GM23338 (cell line): Measurements from ENCODE around the gene GTSF1L. TPM values are rescaled to one million over a fixed set of nuclear protein-coding genes. Genes with fewer than 3 reads are reported as not detected.

Experiments
- ATAC-seq: fragments of 200-7000 bp; cut with Tn5 transposase; 3 replicates; pipeline ENCODE4 v1.9.1; 2020
- DNase-seq: peaks from one replicate; pipeline ENCODE4 v3.0.0-alpha.2; 2015; ENCODE audit warnings: low spot score
- H2AFZ ChIP-seq: fragments of 200-600 bp; sonication (generic); 2 replicates; pipeline ENCODE4 v1.8.0; 2016; ENCODE audit warnings: antibody characterized with exemption, mild to moderate bottlenecking, moderate library complexity
- H3F3A ChIP-seq: fragments of 200-600 bp; sonication (generic); replicated peaks from 2 replicates; pipeline ENCODE4 v1.8.0; 2017; ENCODE audit warnings: antibody characterized with exemption, mixed run types, low read depth
- H3K27ac ChIP-seq: fragments of 200-600 bp; sonication (generic); 2 replicates; pipeline ENCODE4 v1.6.1; 2016; ENCODE audit warnings: low read depth
- H3K27me3 ChIP-seq: fragments of 200-600 bp; sonication (generic); 2 replicates; pipeline ENCODE4 v1.8.0; 2016; ENCODE audit warnings: mild to moderate bottlenecking, mixed run types, moderate library complexity; ENCODE audit not compliant: insufficient read depth
- H3K36me3 ChIP-seq: fragments of 200-600 bp; sonication (generic); 2 replicates; pipeline ENCODE4 v1.8.0; 2016; ENCODE audit warnings: mild to moderate bottlenecking; ENCODE audit not compliant: insufficient read depth
- H3K4me1 ChIP-seq: fragments of 200-600 bp; sonication (generic); 2 replicates; pipeline ENCODE4 v1.8.0; 2016; ENCODE audit warnings: mild to moderate bottlenecking, moderate library complexity; ENCODE audit not compliant: insufficient read depth
- H3K4me2 ChIP-seq: fragments of 200-600 bp; sonication (generic); 2 replicates; pipeline ENCODE4 v1.7.1; 2017; ENCODE audit warnings: mixed run types
- H3K4me3 ChIP-seq: fragments of 200-600 bp; sonication (generic); 2 replicates; pipeline ENCODE4 v1.6.1; 2016; ENCODE audit warnings: mixed run types
- H3K79me2 ChIP-seq: fragments of 200-600 bp; sonication (generic); replicated peaks from 2 replicates; pipeline ENCODE4 v1.8.0; 2017; ENCODE audit warnings: mild to moderate bottlenecking; ENCODE audit not compliant: insufficient read depth
- H3K9me2 ChIP-seq: fragments of 200-600 bp; sonication (generic); 2 replicates; pipeline ENCODE4 v1.8.0; 2017; ENCODE audit not compliant: insufficient read depth
- H4K20me1 ChIP-seq: fragments of 200-600 bp; sonication (generic); replicated peaks from 2 replicates; pipeline ENCODE4 v1.8.0; 2017; ENCODE audit warnings: mild to moderate bottlenecking; ENCODE audit not compliant: insufficient read depth
- H3K27ac Mint-ChIP-seq: 2 replicates; pipeline ENCODE4 v1.8.0; 2020; ENCODE audit warnings: inconsistent platforms, mild to moderate bottlenecking, moderate library complexity, mixed read lengths
- H3K27me3 Mint-ChIP-seq: 3 replicates; pipeline ENCODE4 v1.8.0; 2022; ENCODE audit warnings: low read depth, mild to moderate bottlenecking, moderate library complexity, mixed read lengths, inconsistent platforms; ENCODE audit not compliant: insufficient read depth, poor library complexity
- H3K36me3 Mint-ChIP-seq: 3 replicates; pipeline ENCODE4 v1.8.0; 2021; ENCODE audit warnings: low read depth, mild to moderate bottlenecking, inconsistent platforms, moderate library complexity, mixed read lengths
- H3K4me1 Mint-ChIP-seq: 3 replicates; pipeline ENCODE4 v1.8.0; 2020; ENCODE audit warnings: mild to moderate bottlenecking, inconsistent platforms, mixed read lengths
- H3K4me3 Mint-ChIP-seq: 3 replicates; pipeline ENCODE4 v1.8.0; 2021; ENCODE audit warnings: moderate library complexity, mild to moderate bottlenecking, inconsistent platforms, mixed read lengths
- H3K9me3 Mint-ChIP-seq: 3 replicates; pipeline ENCODE4 v1.8.0; 2020; ENCODE audit warnings: moderate library complexity, mild to moderate bottlenecking, inconsistent platforms, mixed read lengths
- CREB1 ChIP-seq: fragments of 250-450 bp; sonication (Bioruptor Pico); IDR thresholded peaks from 2 replicates; pipeline ENCODE4 v1.5.0; 2020; ENCODE audit warnings: low read depth, mild to moderate bottlenecking, moderate library complexity
- EZH2 ChIP-seq: fragments of 200-600 bp; sonication (generic); IDR thresholded peaks from one replicate; pipeline ENCODE4 v1.8.0; 2017; ENCODE audit warnings: antibody characterized with exemption, mild to moderate bottlenecking, low read depth; ENCODE audit not compliant: unreplicated experiment
- EZH2phosphoT487 ChIP-seq: fragments of 200-600 bp; sonication (generic); IDR thresholded peaks from one replicate; pipeline ENCODE4 v1.8.1; 2018; ENCODE audit warnings: antibody characterized with exemption; ENCODE audit not compliant: unreplicated experiment
- JUNB ChIP-seq: IDR thresholded peaks from one replicate; pipeline ENCODE4 v1.6.1; 2016; ENCODE audit warnings: antibody characterized with exemption; ENCODE audit not compliant: unreplicated experiment
- NANOG ChIP-seq: IDR thresholded peaks from 2 replicates; pipeline ENCODE4 v1.6.1; 2016; ENCODE audit warnings: antibody characterized with exemption, borderline replicate concordance
- POLR2AphosphoS5 ChIP-seq: IDR thresholded peaks from 2 replicates; pipeline ENCODE4 v1.6.1; 2016; ENCODE audit warnings: antibody characterized with exemption, low read depth
- REST ChIP-seq: IDR thresholded peaks from one replicate; pipeline ENCODE4 v1.6.1; 2018; ENCODE audit warnings: antibody characterized with exemption; ENCODE audit not compliant: unreplicated experiment
- STAT1 ChIP-seq: IDR thresholded peaks from one replicate; pipeline ENCODE4 v1.6.1; 2016; ENCODE audit warnings: antibody characterized with exemption; ENCODE audit not compliant: unreplicated experiment
- ZNF114 ChIP-seq: fragments of 250-450 bp; sonication (Bioruptor Pico); IDR thresholded peaks from 2 replicates; pipeline ENCODE4 v1.5.0; 2020; ENCODE audit warnings: mild to moderate bottlenecking, moderate library complexity
- ZNF331 ChIP-seq: fragments of 250-450 bp; sonication (Bioruptor Pico); IDR thresholded peaks from 2 replicates; pipeline ENCODE4 v1.5.0; 2020; ENCODE audit warnings: low read depth, mild to moderate bottlenecking, moderate library complexity
- polyA plus RNA-seq: library from polyadenylated mRNA; unstranded; fragments of >200 nt; fragmentation: Nextera tagmentation; extraction: Ambion mirVana; gene quantifications from 2 replicates; pipeline ENCODE4 v1.2.1, GENCODE V29; 2016
- total RNA-seq: library from RNA; depleted of rRNA; stranded (reverse); fragments of >200 nt; shearing (Covaris generic); gene quantifications from 2 replicates; pipeline ENCODE4 v1.2.3, GENCODE V29; 2014
- TF ChIP-seq, protein P1 (sequence below), 2 experiments: fragments of 200-600 bp in 1 of 2; sonication (generic) in 1 of 2; conservative IDR thresholded peaks; 2 replicates each; pipeline versions ENCODE4 v1.5.1 to v1.6.1; 2016 to 2017; ENCODE audit warnings: antibody characterized with exemption in 2 of 2, low read depth in 2 of 2, mild to moderate bottlenecking in 2 of 2, moderate library complexity in 1 of 2
- TF ChIP-seq, protein P2 (sequence below): IDR thresholded peaks from 2 replicates; pipeline ENCODE4 v1.6.1; 2016; ENCODE audit warnings: antibody characterized with exemption

The GTSF1L gene
- total and polyA plus RNA-seq, 2 experiments from 2014 or later: not detected

GRCh38 chr20:43749734-43750294, 23.0 kb upstream of the GTSF1L start:
- Histone ChIP-seq H3K4me2 (0 out of 2 replicates have a peak overlapping the region, but pooled peaks have one; percentile 51), H3K27me3 (no peaks in the 10 kb centered on the region), H2AFZ (peak overlapping the region; percentile 98; the same call in 1 of the 2 replicates), H3K79me2 (no peaks in the 10 kb centered on the region), H3K4me1 (peaks cover 8% of the 10 kb centered on the region; the same call in 1 of the 2 replicates), H4K20me1 (no peaks in the 10 kb centered on the region), H3K27ac (no peak overlapping the region), H3F3A (no peaks in the 10 kb centered on the region), H3K4me3 (no peak overlapping the region), H3K9me2 (no peaks in the 10 kb centered on the region), H3K36me3 (no peaks in the 10 kb centered on the region)
- TF ChIP-seq, protein P1, sequence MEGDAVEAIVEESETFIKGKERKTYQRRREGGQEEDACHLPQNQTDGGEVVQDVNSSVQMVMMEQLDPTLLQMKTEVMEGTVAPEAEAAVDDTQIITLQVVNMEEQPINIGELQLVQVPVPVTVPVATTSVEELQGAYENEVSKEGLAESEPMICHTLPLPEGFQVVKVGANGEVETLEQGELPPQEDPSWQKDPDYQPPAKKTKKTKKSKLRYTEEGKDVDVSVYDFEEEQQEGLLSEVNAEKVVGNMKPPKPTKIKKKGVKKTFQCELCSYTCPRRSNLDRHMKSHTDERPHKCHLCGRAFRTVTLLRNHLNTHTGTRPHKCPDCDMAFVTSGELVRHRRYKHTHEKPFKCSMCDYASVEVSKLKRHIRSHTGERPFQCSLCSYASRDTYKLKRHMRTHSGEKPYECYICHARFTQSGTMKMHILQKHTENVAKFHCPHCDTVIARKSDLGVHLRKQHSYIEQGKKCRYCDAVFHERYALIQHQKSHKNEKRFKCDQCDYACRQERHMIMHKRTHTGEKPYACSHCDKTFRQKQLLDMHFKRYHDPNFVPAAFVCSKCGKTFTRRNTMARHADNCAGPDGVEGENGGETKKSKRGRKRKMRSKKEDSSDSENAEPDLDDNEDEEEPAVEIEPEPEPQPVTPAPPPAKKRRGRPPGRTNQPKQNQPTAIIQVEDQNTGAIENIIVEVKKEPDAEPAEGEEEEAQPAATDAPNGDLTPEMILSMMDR (conservative IDR thresholded peaks at IDR 0.05; ENCODE audit: low read depth in 2 of 2): peak; percentile 85 to 90
- no peak for TF ChIP-seq ZNF114 (CRISPR knock-in tag)
- DNase-seq (peak; percentile 85), ATAC-seq (peak; percentile 93)
- H3K27me3 Mint-ChIP-seq: peaks cover 6% of the 10 kb centered on the region
- H3K36me3 Mint-ChIP-seq: no peaks in the 10 kb centered on the region; the same call in 2 of the 3 replicates
- peaks cover 11% of the 10 kb centered on the region for H3K4me1 Mint-ChIP-seq
- no peak overlapping the region for H3K4me3 Mint-ChIP-seq
- H3K9me3 Mint-ChIP-seq: no peaks in the 10 kb centered on the region
- H3K27ac Mint-ChIP-seq: no peak overlapping the region

GRCh38 chr20:43748274-43748673, 21.5 kb upstream of the GTSF1L start:
- Histone ChIP-seq H3K27me3 (no peaks in the 10 kb centered on the region), H3K9me2 (no peaks in the 10 kb centered on the region), H3K36me3 (no peaks in the 10 kb centered on the region), H3F3A (no peaks in the 10 kb centered on the region), H3K4me1 (peaks cover 8% of the 10 kb centered on the region; the same call in 1 of the 2 replicates), H2AFZ (no peak overlapping the region), H3K4me2 (no peak overlapping the region), H3K79me2 (no peaks in the 10 kb centered on the region), H4K20me1 (no peaks in the 10 kb centered on the region), H3K27ac (no peak overlapping the region), H3K4me3 (no peak overlapping the region)
- no peak for ATAC-seq
- TF ChIP-seq, protein P2, sequence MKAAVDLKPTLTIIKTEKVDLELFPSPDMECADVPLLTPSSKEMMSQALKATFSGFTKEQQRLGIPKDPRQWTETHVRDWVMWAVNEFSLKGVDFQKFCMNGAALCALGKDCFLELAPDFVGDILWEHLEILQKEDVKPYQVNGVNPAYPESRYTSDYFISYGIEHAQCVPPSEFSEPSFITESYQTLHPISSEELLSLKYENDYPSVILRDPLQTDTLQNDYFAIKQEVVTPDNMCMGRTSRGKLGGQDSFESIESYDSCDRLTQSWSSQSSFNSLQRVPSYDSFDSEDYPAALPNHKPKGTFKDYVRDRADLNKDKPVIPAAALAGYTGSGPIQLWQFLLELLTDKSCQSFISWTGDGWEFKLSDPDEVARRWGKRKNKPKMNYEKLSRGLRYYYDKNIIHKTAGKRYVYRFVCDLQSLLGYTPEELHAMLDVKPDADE: no peak
- no peak for TF ChIP-seq EZH2
- TF ChIP-seq POLR2AphosphoS5: no peak
- TF ChIP-seq NANOG: no peak
- no peak for TF ChIP-seq JUNB
- TF ChIP-seq ZNF331 (CRISPR knock-in tag): no peak
- no peak for TF ChIP-seq REST
- TF ChIP-seq, protein P1 (conservative IDR thresholded peaks at IDR 0.05; ENCODE audit: low read depth in 2 of 2): no peak
- no peak for TF ChIP-seq ZNF114 (CRISPR knock-in tag)
- TF ChIP-seq CREB1 (CRISPR knock-in tag): no peak
- no peak for TF ChIP-seq EZH2phosphoT487
- TF ChIP-seq STAT1: no peak
- Mint-ChIP-seq H3K36me3 (no peaks in the 10 kb centered on the region), H3K27me3 (peaks cover 9% of the 10 kb centered on the region), H3K4me3 (no peak overlapping the region), H3K4me1 (peaks cover 13% of the 10 kb centered on the region), H3K27ac (no peak overlapping the region), H3K9me3 (no peaks in the 10 kb centered on the region; the same call in 2 of the 3 replicates)
- no peak for DNase-seq
